ENCODE measurements around the gene OR4D9. TPM values are rescaled to one million over a fixed set of nuclear protein-coding genes. Genes with fewer than 3 reads are reported as not detected.
A peak's percentile ranks its signal among the peaks of the same experiment; 100 is the strongest.

The OR4D9 gene
- total RNA-seq, 8 experiments from 2014 or later = 0.05 to 1.00 (median 0.29) TPM; not detected in 2

DNA sequence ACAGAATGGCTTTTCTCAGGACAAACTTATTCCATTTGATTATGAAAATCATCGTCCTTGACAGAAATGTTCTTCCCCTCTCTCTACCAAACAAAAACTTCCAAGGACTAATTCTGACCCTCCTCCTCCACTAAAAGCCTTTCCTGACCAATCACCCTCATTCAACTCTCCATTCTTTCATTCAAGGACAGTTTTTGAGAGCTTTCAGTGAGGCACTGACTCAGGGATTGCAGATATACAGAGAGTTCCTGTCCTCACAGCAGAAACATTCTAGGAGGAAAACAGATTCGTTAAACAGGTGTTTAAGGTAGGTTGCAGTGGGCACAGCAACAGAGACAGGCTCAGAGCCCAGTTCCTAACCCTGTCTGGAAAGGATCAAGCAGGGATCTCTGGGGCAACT is 41.5 kb downstream of the OR4D9 start:
- Histone ChIP-seq H3K27ac (no peak overlapping the region), H3K4me3 (no peak overlapping the region)
- ATAC-seq (replicated peaks in 6 of 8) = no peak

DNA sequence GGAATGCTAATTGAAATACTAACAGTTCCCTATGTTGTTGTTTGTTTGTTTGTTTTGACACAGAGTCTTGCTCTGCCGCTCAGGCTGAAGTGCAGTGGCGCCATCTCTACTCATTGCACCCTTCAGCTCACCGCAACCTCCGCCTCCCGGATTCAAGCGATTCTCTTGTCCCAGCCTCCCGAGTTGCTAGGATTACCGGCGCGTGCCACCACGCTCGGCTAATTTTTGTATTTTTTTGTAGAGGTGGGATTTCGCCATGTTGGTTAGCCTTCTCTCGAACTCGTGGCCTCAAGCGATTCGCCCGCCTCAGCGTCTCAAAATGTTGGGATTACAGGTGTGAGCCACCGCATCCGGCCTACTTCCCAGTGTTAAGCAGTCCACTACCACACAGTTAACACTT is 42.0 kb downstream of the OR4D9 start:
- peaks cover 0 to 8% of the 10 kb centered on the region in 2 donors for H3K4me1 ChIP-seq (replicated peaks in 1 of 2)
- WGBS, 10 experiments = 93 to 100% (median 95%) methylated on average over 1 to 15 of the region's 21 CpGs; no CpG with 5 or more reads in 4 of the 10 experiments
- no peak overlapping the region for H3K27ac ChIP-seq
- in situ Hi-C loops (cut with MboI; ENCODE audit: low pct_unique_long_range_greater_than_20kb in 2 of 9, low sequenced_read_pairs in 9 of 9, unreplicated experiment in 9 of 9) = no loop called here
- H3K4me3 ChIP-seq = no peak overlapping the region
- no peak for ATAC-seq (replicated peaks in 6 of 8)

More for the DNA sequence above, 41.5 kb downstream of the OR4D9 start:
- 5 to 100% (median 61%) methylated on average over 1 to 2 of the region's 2 CpGs; no CpG with 5 or more reads in 2 of the 10 experiments for WGBS, 10 experiments
- H3K4me1 ChIP-seq (replicated peaks in 1 of 2) = peaks cover 0 to 8% of the 10 kb centered on the region in 2 donors
- in situ Hi-C loops (cut with MboI; ENCODE audit: low pct_unique_long_range_greater_than_20kb in 2 of 9, low sequenced_read_pairs in 9 of 9, unreplicated experiment in 9 of 9) = no loop called here

DNA sequence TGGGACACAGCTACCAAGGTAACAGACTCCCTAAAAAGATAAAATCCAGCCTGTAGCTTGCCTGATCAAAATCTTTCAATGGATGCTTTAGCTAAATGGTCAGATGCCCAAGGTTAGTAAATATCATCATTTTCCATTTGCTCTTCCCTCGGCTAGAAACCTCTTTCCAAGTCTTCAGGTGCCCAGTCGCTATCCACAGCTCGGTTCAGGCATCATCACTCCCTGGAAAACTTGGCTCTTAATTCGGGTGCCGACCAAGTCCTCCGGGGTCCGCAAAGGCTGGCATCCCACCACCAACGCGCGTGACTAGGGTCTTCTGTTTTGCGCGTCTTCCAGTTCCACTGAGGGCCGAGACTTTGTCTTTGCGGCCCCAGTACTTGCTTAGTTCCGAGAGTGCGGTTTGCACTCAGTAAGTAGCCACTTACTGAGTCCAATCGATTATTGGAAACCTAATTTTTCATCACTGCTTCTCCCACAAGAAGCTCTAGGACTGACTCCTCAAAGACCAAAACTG is 44.3 kb downstream of the OR4D9 start:
- Histone ChIP-seq H3K27ac (peak overlapping the region in 1 of 2 donors; percentile 38), H3K4me3 (peak overlapping the region; percentile 30 to 44 (median 38)), H3K4me1 (replicated peaks in 1 of 2) (no peaks in the 10 kb centered on the region)
- ATAC-seq (replicated peaks in 6 of 8) = no peak
- in situ Hi-C loops (cut with MboI; ENCODE audit: low pct_unique_long_range_greater_than_20kb in 2 of 9, low sequenced_read_pairs in 9 of 9, unreplicated experiment in 9 of 9) = no loop called here
- WGBS, 10 experiments = 8 to 48% (median 33%) methylated on average over 3 to 16 of the region's 17 CpGs; no CpG with 5 or more reads in 3 of the 10 experiments

DNA sequence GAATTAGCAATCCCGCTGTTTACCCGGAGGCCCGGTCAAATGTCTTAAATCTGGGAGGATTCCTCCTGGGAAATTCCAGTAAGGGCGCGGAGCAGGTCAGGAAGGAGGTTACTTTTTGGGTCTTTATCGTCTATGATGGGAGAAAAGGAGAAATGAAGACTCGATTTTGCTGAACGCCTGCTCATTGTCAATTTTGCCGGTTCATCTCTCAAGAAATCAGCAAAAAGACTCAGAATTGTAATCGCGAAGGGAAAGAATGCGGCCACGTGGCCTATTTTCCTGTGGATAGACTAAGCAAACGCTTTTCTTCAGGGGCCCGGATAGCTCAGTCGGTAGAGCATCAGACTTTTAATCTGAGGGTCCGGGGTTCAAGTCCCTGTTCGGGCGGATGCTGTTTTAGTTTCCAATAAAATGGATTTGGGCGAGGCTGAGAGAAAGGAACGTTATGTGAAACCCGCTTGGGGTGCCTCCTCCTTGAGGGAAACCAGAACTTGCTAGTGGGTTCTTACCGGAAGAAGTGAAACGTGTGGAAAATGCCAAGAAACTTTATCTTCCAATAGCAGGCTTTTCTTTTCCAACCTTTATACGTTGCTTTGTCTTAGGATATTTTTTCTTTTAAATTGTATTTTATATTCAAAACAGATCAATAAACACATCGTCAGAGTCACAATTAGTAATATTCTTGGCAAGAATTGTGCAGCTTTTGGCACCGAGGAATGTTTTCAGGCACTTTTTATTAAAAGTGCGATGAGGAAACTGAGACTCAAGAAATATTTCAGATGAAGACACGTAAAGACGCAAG is 45.0 kb downstream of the OR4D9 start:
- Histone ChIP-seq H3K4me1 (replicated peaks in 1 of 2) (peaks cover 0 to 3% of the 10 kb centered on the region in 2 donors), H3K27ac (peak overlapping the region in 1 of 2 donors; percentile 38), H3K4me3 (peak overlapping the region; percentile 30 to 44 (median 38))
- in situ Hi-C loops (cut with MboI; ENCODE audit: low pct_unique_long_range_greater_than_20kb in 2 of 9, low sequenced_read_pairs in 9 of 9, unreplicated experiment in 9 of 9) = no loop called here
- 1 to 60% (median 19%) methylated on average over 1 to 28 of the region's 30 CpGs for WGBS, 10 experiments
- ATAC-seq (replicated peaks in 6 of 8) = peak in 7 of 8 experiments; percentile 23 to 50 (median 39)

DNA sequence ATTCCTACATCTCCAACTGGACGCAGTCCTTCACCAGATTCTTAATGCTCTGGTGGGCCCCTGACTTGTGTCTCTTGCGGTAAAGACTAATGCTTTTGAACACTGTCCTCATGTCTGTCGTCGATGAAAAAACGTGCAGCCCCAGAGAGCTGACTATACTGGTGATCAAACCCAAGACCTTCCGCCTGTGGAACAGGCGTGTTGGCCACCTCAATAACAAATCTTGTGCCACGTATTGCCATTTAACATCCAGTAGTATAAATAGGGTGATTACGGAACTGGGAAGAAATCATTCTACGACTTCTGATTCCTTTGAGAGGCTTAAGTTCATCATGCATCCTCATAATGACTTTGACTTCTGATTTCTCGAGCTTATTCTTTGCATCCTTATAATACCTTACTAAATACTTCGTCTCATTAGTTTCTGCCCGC is 45.6 kb downstream of the OR4D9 start:
- peak in 2 of 8 experiments; percentile 4 to 12 for ATAC-seq (replicated peaks in 6 of 8)

DNA sequence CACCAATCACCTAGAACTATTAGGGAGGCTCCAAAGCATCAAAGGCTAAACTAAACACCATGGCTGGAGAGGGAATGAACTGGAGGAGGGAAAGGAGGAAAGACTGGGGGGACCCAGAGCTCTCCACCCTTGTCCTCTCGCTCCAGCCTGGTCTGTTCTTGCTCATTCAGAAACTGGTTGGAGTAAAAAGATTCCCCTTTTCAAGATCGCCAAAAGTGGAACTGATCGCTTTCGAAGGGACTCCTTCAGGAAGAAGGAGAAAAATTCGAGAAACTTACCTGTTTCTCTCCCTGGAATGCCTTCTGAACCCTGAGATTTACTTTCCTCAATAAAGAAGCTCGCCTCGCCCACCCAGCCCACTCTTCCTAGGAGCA is 46.9 kb downstream of the OR4D9 start:
- H3K4me3 ChIP-seq = no peak overlapping the region
- H3K27ac ChIP-seq = no peak overlapping the region
- WGBS, 10 experiments = 37 to 100% (median 76%) methylated on average over 1 to 6 of the region's 7 CpGs; no CpG with 5 or more reads in 4 of the 10 experiments
- in situ Hi-C loops (cut with MboI; ENCODE audit: low pct_unique_long_range_greater_than_20kb in 2 of 9, low sequenced_read_pairs in 9 of 9, unreplicated experiment in 9 of 9) = no loop called here
- H3K4me1 ChIP-seq (replicated peaks in 1 of 2) = peaks cover 0 to 3% of the 10 kb centered on the region in 2 donors
- no peak for ATAC-seq (replicated peaks in 6 of 8)

More for the DNA sequence above, 45.6 kb downstream of the OR4D9 start:
- Histone ChIP-seq H3K4me3 (peak overlapping the region in 2 of 5 donors; percentile 24 to 44), H3K4me1 (replicated peaks in 1 of 2) (peaks cover 0 to 3% of the 10 kb centered on the region in 2 donors), H3K27ac (no peak overlapping the region)
- WGBS, 10 experiments = 0 to 73% (median 40%) methylated on average over 1 to 13 of the region's 13 CpGs; no CpG with 5 or more reads in 1 of the 10 experiments
- in situ Hi-C loops (cut with MboI; ENCODE audit: low pct_unique_long_range_greater_than_20kb in 2 of 9, low sequenced_read_pairs in 9 of 9, unreplicated experiment in 9 of 9) = no loop called here

DNA sequence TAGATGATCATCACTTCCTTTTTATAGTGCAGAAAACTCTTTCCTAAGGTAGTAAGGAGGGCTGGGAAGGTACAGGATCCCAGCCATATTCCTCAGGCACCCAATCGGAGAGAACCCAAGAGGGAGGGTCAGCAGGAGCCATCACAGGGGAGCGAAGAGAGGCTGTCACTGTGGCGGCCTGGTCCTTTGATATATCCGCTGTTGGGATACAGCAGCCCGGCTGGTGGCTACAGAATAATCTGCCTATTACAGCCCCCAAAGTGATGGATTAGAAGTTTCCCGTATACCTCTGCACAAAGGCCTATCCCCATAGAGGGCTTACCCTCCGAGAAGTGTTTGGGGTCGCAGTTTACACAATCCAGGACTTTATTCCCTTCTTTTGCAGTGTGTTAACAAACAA is 48.5 kb downstream of the OR4D9 start:
- Histone ChIP-seq H3K4me1 (replicated peaks in 1 of 2) (peaks cover 0 to 3% of the 10 kb centered on the region in 2 donors), H3K27ac (no peak overlapping the region), H3K4me3 (peak overlapping the region; percentile 71 to 98 (median 88))
- WGBS, 10 experiments = 31 to 100% (median 40%) methylated on average over 1 to 7 of the region's 8 CpGs; no CpG with 5 or more reads in 3 of the 10 experiments
- ATAC-seq (replicated peaks in 6 of 8) = peak in 5 of 8 experiments; percentile 6 to 28 (median 16)
- in situ Hi-C loops (cut with MboI; ENCODE audit: low pct_unique_long_range_greater_than_20kb in 2 of 9, low sequenced_read_pairs in 9 of 9, unreplicated experiment in 9 of 9) = no loop called here

DNA sequence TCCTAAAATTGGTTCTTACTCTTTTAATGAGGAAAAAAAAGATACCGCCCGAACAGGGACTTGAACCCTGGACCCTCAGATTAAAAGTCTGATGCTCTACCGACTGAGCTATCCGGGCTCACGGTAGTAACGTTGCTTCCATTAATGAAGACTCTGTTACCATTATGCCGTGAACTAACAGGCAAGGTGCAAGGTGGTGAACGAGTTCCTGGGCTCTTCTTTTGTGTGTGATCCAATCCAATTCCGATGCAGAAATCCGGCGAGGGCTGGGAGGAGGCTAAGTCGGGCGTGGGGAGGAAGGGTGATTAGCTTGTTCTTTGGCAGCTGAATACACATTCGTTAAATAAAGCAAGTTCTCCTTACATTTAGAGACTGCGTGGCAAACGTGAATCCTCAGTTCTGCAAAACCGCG is 49.0 kb downstream of the OR4D9 start:
- ATAC-seq (replicated peaks in 6 of 8) = peak; percentile 9 to 76 (median 60)
- WGBS, 10 experiments = 0 to 7% (median 0%) methylated on average over 4 to 17 of the region's 18 CpGs
- peak overlapping the region; percentile 34 to 75 for H3K27ac ChIP-seq
- peak overlapping the region; percentile 71 to 98 (median 88) for H3K4me3 ChIP-seq
- in situ Hi-C loops (cut with MboI; ENCODE audit: low pct_unique_long_range_greater_than_20kb in 2 of 9, low sequenced_read_pairs in 9 of 9, unreplicated experiment in 9 of 9) = no loop called here
- peaks cover 0 to 3% of the 10 kb centered on the region in 2 donors for H3K4me1 ChIP-seq (replicated peaks in 1 of 2)

DNA sequence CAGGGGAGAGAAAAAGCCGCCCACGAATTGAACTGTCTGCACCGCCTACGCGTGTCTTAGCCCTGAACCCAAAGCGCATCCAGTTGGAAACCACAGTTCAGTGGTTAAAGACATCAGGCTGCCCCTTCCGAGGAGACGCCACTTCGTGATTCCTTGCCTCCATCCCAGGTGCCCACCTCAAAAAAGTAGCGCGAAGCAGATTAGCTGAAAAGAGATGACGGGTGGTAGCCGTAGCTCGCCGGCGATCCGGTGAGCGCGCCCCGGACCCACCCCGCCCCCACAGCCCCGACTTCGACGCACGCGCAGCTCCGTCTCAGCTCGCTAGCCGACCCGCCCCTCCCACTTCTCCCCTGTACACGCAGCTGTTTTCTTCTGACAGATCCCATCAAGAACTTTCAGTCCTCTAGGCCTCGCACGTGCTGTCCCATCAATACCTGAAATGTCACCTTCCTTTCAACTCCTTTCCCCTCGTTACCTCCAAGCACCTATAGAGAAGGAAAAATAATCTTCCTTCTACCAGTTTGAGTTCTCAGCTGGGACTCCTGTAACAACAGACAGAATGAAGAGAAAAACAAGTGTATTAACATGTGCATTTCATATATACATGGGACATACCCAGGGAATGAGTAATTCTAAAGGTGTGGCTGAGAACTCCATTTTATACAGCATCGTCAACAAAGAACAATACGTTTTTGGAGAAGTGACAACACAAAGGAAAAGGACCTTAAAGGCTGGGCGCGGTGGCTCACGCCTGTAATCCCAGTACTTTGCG is 49.5 kb downstream of the OR4D9 start:
- Histone ChIP-seq H3K4me1 (replicated peaks in 1 of 2) (peaks cover 0 to 3% of the 10 kb centered on the region in 2 donors), H3K27ac (peak overlapping the region; percentile 34 to 75), H3K4me3 (peak overlapping the region; percentile 71 to 98 (median 88))
- ATAC-seq (replicated peaks in 6 of 8) = peak; percentile 30 to 73 (median 61)
- in situ Hi-C loops (cut with MboI; ENCODE audit: low pct_unique_long_range_greater_than_20kb in 2 of 9, low sequenced_read_pairs in 9 of 9, unreplicated experiment in 9 of 9) = no loop called here
- 0 to 20% (median 6%) methylated on average over 2 to 16 of the region's 40 CpGs; no CpG with 5 or more reads in 1 of the 10 experiments for WGBS, 10 experiments

DNA sequence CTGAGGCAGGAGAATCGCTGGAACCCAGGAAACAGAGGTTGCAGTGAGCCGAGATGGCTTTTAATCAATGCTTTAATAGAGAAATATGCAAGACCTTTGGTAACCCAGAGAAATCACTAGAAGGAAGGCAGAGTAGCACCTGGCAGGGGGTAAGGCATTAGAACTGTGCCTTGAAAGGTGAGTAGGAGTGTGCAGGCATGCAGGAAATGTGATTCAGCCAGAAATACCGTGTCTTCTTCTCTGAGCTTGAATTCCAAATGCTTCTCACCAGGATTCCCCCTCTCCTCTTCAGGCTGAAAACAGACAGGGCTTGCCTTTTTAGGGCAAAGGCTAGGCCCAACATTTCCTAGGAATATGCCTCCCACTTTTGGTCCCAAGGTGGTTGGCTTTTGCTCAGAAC is 51.0 kb downstream of the OR4D9 start:
- 58 to 100% (median 70%) methylated on average over 1 to 3 of the region's 3 CpGs; no CpG with 5 or more reads in 6 of the 10 experiments for WGBS, 10 experiments
- in situ Hi-C loops (cut with MboI; ENCODE audit: low pct_unique_long_range_greater_than_20kb in 2 of 9, low sequenced_read_pairs in 9 of 9, unreplicated experiment in 9 of 9) = no loop called here

More for the DNA sequence above, 51.0 kb downstream of the OR4D9 start:
- ATAC-seq (replicated peaks in 6 of 8) = no peak
- Histone ChIP-seq H3K27ac (no peak overlapping the region), H3K4me3 (no peak overlapping the region), H3K4me1 (replicated peaks in 1 of 2) (peaks cover 0 to 3% of the 10 kb centered on the region in 2 donors)
